GM12873 (cell line): ENCODE results near the gene CCDC63.

Experiments used
- CTCF ChIP-seq: IDR thresholded peaks from 2 replicates; pipeline ENCODE4 v1.5.1; 2012; ENCODE audit warnings: low read depth, mild to moderate bottlenecking, moderate library complexity, low read length, control low read depth; ENCODE audit not compliant: insufficient read depth; ENCODE audit errors: missing control alignments

Gene CCDC63

GRCh38 chr12:110813285-110813684 lies 33.5 kb upstream of the CCDC63 start:
- no peak for TF ChIP-seq CTCF

GRCh38 chr12:110813756-110814155 lies 33.0 kb upstream of the CCDC63 start:
- no peak for TF ChIP-seq CTCF

DNA sequence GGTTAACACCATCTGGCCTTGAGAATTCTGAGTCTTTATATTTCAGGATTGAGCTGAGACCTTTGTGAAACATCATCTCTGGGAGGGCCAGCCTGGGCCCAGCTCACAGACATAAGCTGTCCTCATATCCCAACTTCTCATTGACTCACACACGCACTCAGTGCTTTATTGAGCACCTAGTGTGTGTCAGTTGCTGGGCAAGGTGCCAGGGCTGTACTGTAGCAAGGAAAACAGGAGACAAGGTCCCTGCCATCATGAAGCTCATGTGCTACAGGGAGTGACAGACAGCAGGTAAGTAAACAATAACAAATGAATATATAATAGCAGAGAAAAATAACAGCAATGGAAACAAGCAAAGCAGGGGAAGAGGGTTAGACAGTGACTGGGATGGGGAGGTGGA lies 30.5 kb upstream of the CCDC63 start:
- TF ChIP-seq CTCF, result no peak

- TF ChIP-seq CTCF, result no peak
Measured at GRCh38 chr12:110816779-110817178, 30.0 kb upstream of the CCDC63 start.

- no peak for TF ChIP-seq CTCF
Measured at GRCh38 chr12:110818511-110818910, 28.3 kb upstream of the CCDC63 start.

GRCh38 chr12:110819150-110819549 lies 27.6 kb upstream of the CCDC63 start:
- TF ChIP-seq CTCF, result no peak

DNA sequence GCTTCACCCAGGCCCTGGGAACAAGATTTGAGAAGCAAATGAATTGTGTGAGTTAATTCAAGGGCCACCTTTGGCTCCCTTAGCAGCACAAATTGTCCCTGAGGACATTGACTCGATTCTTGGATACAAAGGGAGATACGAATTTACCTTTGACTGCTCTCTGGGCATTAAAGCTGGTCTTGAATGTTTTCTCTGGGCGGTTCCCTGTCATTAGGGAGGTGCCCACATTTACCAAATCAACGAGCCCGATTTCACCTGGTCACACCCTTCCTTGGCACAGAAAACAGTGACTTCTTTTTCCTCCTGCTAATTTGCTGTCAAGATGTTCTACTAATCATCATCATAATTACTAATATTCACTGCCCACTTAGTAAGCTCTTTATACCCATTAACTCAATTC lies 27.1 kb upstream of the CCDC63 start:
- TF ChIP-seq CTCF, result no peak
